H1 (cell line): ENCODE results near the gene MICALL2. TPM values are rescaled to one million over a fixed set of nuclear protein-coding genes. Genes with fewer than 3 reads are reported as not detected.

Experiments used
- CTCF ChIA-PET: fragments of 300-600 bp; sonication (Branson Sonifier 250); formaldehyde crosslinking; loops from one replicate; lab custom pipeline; 2021; ENCODE audit not compliant: partially characterized antibody; lab: Charles Lee
- POLR2A ChIA-PET: fragments of 300-600 bp; sonication (Branson Sonifier 250); formaldehyde crosslinking; loops from one replicate; lab custom pipeline; 2021; ENCODE audit warnings: inconsistent platforms; ENCODE audit not compliant: partially characterized antibody; lab: Charles Lee
- DNase-seq, 2 experiments: peaks; one replicate each; pipeline versions ENCODE4 v3.0.0 to v3.0.0-alpha.2; 2010 to 2022; ENCODE audit warnings: low spot score in 2 of 2, low read depth in 1 of 2, mixed read lengths in 1 of 2
- FAIRE-seq: peaks from 2 replicates; lab custom pipeline; 2011; peaks lifted over from hg19 to GRCh38; lab: Jason Lieb, UNC
- H2AFZ ChIP-seq: 2 replicates; pipeline ENCODE4 v1.8.1; 2012; ENCODE audit warnings: low read length, inconsistent platforms
- H2AK5ac ChIP-seq: 2 replicates; pipeline ENCODE4 v1.6.1; 2013; ENCODE audit warnings: low read depth, low read length
- H2BK120ac ChIP-seq: replicated peaks from 2 replicates; pipeline ENCODE3; 2013; ENCODE audit warnings: low read depth, low read length, inconsistent platforms
- H2BK12ac ChIP-seq: 2 replicates; pipeline ENCODE4 v1.6.1; 2013; ENCODE audit warnings: low read depth, low read length
- H2BK15ac ChIP-seq: 2 replicates; pipeline ENCODE4 v1.6.1; 2013; ENCODE audit warnings: low read length
- H2BK20ac ChIP-seq: 2 replicates; pipeline ENCODE4 v1.6.1; 2013; ENCODE audit warnings: low read length
- H2BK5ac ChIP-seq: 2 replicates; pipeline ENCODE4 v1.6.1; 2013; ENCODE audit warnings: low read depth, low read length
- H3K14ac ChIP-seq: 2 replicates; pipeline ENCODE4 v1.6.1; 2013; ENCODE audit warnings: inconsistent platforms; ENCODE audit not compliant: insufficient read length
- H3K18ac ChIP-seq: 2 replicates; pipeline ENCODE4 v1.6.1; 2013; ENCODE audit warnings: low read length; ENCODE audit errors: extremely low read depth
- H3K23ac ChIP-seq: 2 replicates; pipeline ENCODE4 v1.6.1; 2013; ENCODE audit warnings: inconsistent platforms; ENCODE audit not compliant: insufficient read length
- H3K23me2 ChIP-seq: 2 replicates; pipeline ENCODE4 v1.6.1; 2013; ENCODE audit warnings: low read depth, low read length
- H3K27ac ChIP-seq: 2 replicates; pipeline ENCODE4 v1.6.1; 2011; ENCODE audit warnings: low read depth, low read length, inconsistent platforms
- H3K27me3 ChIP-seq, 4 experiments: replicated peaks in 1 of 4; 1 replicate in 1 of 4; 2 replicates in 3 of 4; pipeline versions ENCODE4 v1.6.1 to v1.8.1; 2011 to 2013; ENCODE audit warnings: low read length in 3 of 4, mild to moderate bottlenecking in 3 of 4, inconsistent platforms in 2 of 4, mixed read lengths in 2 of 4, moderate library complexity in 1 of 4; ENCODE audit not compliant: control insufficient read depth in 3 of 4, insufficient read depth in 3 of 4; ENCODE audit errors: extremely low read depth in 1 of 4
- H3K36me3 ChIP-seq, 4 experiments: 2 replicates each; pipeline versions ENCODE4 v1.6.1 to v1.8.1; 2011 to 2013; ENCODE audit warnings: mild to moderate bottlenecking in 4 of 4, low read length in 3 of 4, moderate library complexity in 2 of 4, control low read depth in 1 of 4, inconsistent platforms in 1 of 4; ENCODE audit not compliant: insufficient read depth in 4 of 4, control insufficient read depth in 2 of 4
- H3K4ac ChIP-seq: replicated peaks from 2 replicates; pipeline ENCODE3; 2013; ENCODE audit warnings: low read length, low read depth, mixed read lengths, inconsistent platforms; ENCODE audit not compliant: insufficient read length
- H3K4me1 ChIP-seq, 4 experiments: replicated peaks in 1 of 4; 1 replicate in 1 of 4; 2 replicates in 3 of 4; pipeline versions ENCODE4 v1.6.1 to v1.8.1; 2011 to 2013; ENCODE audit warnings: low read length in 3 of 4, inconsistent platforms in 2 of 4, mixed read lengths in 1 of 4; ENCODE audit not compliant: insufficient read depth in 4 of 4, control insufficient read depth in 3 of 4
- H3K4me2 ChIP-seq, 2 experiments: 2 replicates each; pipeline versions ENCODE4 v1.6.1 to v1.8.1; 2011 to 2013; ENCODE audit warnings: low read depth in 2 of 2, low read length in 2 of 2, control low read depth in 1 of 2, inconsistent platforms in 1 of 2, mild to moderate bottlenecking in 1 of 2; ENCODE audit not compliant: insufficient read depth in 1 of 2
- H3K4me3 ChIP-seq, 4 experiments: fragments of 200-600, 300-600 bp in 1 of 4; sonication (generic), shearing (Covaris generic), sonication (Bioruptor Twin) in 1 of 4; 2 replicates each; pipeline versions ENCODE4 v1.5.1 to v1.8.1; 2011 to 2016; ENCODE audit warnings: low read length in 4 of 4, low read depth in 3 of 4, control low read depth in 2 of 4, inconsistent platforms in 2 of 4, mild to moderate bottlenecking in 2 of 4, mixed read lengths in 1 of 4, moderate library complexity in 1 of 4; ENCODE audit not compliant: insufficient read depth in 2 of 4; ENCODE audit errors: extremely low read depth in 1 of 4
- H3K56ac ChIP-seq: replicated peaks from 2 replicates; pipeline ENCODE3; 2013; ENCODE audit warnings: low read depth, mild to moderate bottlenecking, mixed read lengths, low read length, inconsistent platforms; ENCODE audit not compliant: insufficient read length
- H3K79me1 ChIP-seq: 2 replicates; pipeline ENCODE4 v1.6.1; 2013; ENCODE audit warnings: low read depth, low read length, control low read depth
- H3K79me2 ChIP-seq, 2 experiments: 2 replicates each; pipeline versions ENCODE4 v1.6.1 to v1.8.1; 2012 to 2013; ENCODE audit warnings: low read length in 2 of 2, mild to moderate bottlenecking in 2 of 2, inconsistent platforms in 1 of 2; ENCODE audit not compliant: insufficient read depth in 2 of 2, control insufficient read depth in 1 of 2
- H3K9ac ChIP-seq, 4 experiments: replicated peaks in 1 of 4; 1 replicate in 1 of 4; 2 replicates in 3 of 4; pipeline versions ENCODE4 v1.6.1 to v1.8.1; 2011 to 2013; ENCODE audit warnings: low read depth in 3 of 4, low read length in 3 of 4, control low read depth in 2 of 4, mild to moderate bottlenecking in 2 of 4, moderate library complexity in 2 of 4, inconsistent platforms in 1 of 4; ENCODE audit errors: extremely low read depth in 1 of 4
- H3K9me3 ChIP-seq, 2 experiments: 2 replicates each; pipeline versions ENCODE4 v1.6.1 to v1.8.1; 2012 to 2013; ENCODE audit warnings: mild to moderate bottlenecking in 2 of 2, moderate library complexity in 2 of 2, control low read depth in 1 of 2, inconsistent platforms in 1 of 2, low read depth in 1 of 2, low read length in 1 of 2, mixed read lengths in 1 of 2; ENCODE audit not compliant: insufficient read depth in 2 of 2
- H4K20me1 ChIP-seq, 2 experiments: replicated peaks in 1 of 2; 2 replicates each; pipeline versions ENCODE3 to v1.8.1; 2011 to 2013; ENCODE audit warnings: inconsistent platforms in 2 of 2, low read length in 2 of 2, mild to moderate bottlenecking in 1 of 2; ENCODE audit not compliant: insufficient read depth in 2 of 2, control insufficient read depth in 1 of 2
- H4K5ac ChIP-seq: 2 replicates; pipeline ENCODE4 v1.6.1; 2013; ENCODE audit warnings: low read length, low read depth, mixed read lengths, inconsistent platforms; ENCODE audit not compliant: insufficient read length
- H4K8ac ChIP-seq: 2 replicates; pipeline ENCODE4 v1.8.0; 2013; ENCODE audit warnings: mild to moderate bottlenecking, moderate library complexity, low read length, inconsistent platforms; ENCODE audit not compliant: insufficient read depth; ENCODE audit errors: extremely low read depth
- H4K91ac ChIP-seq: replicated peaks from 2 replicates; pipeline ENCODE3; 2013; ENCODE audit warnings: low read length, mixed read lengths, inconsistent platforms; ENCODE audit not compliant: insufficient read length
- BCL11A ChIP-seq, 2 experiments: IDR thresholded peaks; one replicate each; pipeline ENCODE4 v1.6.1; 2011; ENCODE audit warnings: low read depth in 2 of 2, low read length in 2 of 2, mild to moderate bottlenecking in 2 of 2
- CBX5 ChIP-seq: fragments of 300-800, 300-1000 bp; sonication (generic); IDR thresholded peaks from 2 replicates; pipeline ENCODE4 v1.7.1; 2016; ENCODE audit warnings: antibody characterized with exemption, low read length, low read depth
- FOSL1 ChIP-seq: IDR thresholded peaks from 2 replicates; pipeline ENCODE4 v1.6.1; 2011; ENCODE audit warnings: mild to moderate bottlenecking, low read depth, low read length, moderate library complexity; ENCODE audit not compliant: insufficient read depth
- GTF2F1 ChIP-seq: IDR thresholded peaks from 2 replicates; pipeline ENCODE4 v1.6.1; 2012; ENCODE audit warnings: low read depth, low read length, improper control_type of control experiment, borderline replicate concordance
- RXRA ChIP-seq: IDR thresholded peaks from 2 replicates; pipeline ENCODE4 v1.6.1; 2011; ENCODE audit warnings: low read depth, mild to moderate bottlenecking, low read length, moderate library complexity; ENCODE audit not compliant: insufficient read depth
- TCF12 ChIP-seq: IDR thresholded peaks from 2 replicates; pipeline ENCODE4 v1.6.1; 2011; ENCODE audit warnings: low read depth, mild to moderate bottlenecking, low read length
- ZNF274 ChIP-seq: IDR thresholded peaks from 2 replicates; pipeline ENCODE4 v1.7.0; 2012; ENCODE audit warnings: low read length, borderline replicate concordance; ENCODE audit errors: extremely low read depth
- WGBS, 2 experiments: shearing (Covaris generic) in 1 of 2; methylation state at CpG; one replicate each; pipeline versions ENCODE4 v1.1.6 to v1.1.7; 2013 to 2015; ENCODE audit warnings: low lambda C conversion rate in 2 of 2, mixed read lengths in 2 of 2, inconsistent platforms in 1 of 2, low coverage in 1 of 2, missing lambda C conversion rate in 1 of 2; ENCODE audit not compliant: insufficient replicate concordance in 2 of 2, insufficient coverage in 1 of 2, insufficient read length in 1 of 2; ENCODE audit errors: extremely low coverage in 1 of 2, missing lambda C conversion rate in 1 of 2; 5-methylcytosine and 5-hydroxymethylcytosine counted together
- polyA plus RNA-seq, 7 experiments: library from polyadenylated mRNA; depleted of rRNA in 3 of 7; stranded (reverse) in 5 of 7; unstranded in 2 of 7; fragments of >200 nt in 5 of 7; fragments of 200-250 nt in 2 of 7; gene quantifications; 1 replicate in 5 of 7; 2 replicates in 1 of 7; 4 replicates in 1 of 7; pipeline versions ENCODE4 v1.2.1 to v1.2.3, GENCODE V29; 2011 to 2013; ENCODE audit warnings: missing spikeins in 2 of 7, mixed read lengths in 2 of 7
- total RNA-seq: library from RNA; stranded (reverse); fragmentation: NEBNext Ultra II Directional; extraction: Animal tissue kit (Norgen Biotek cat#: 25700); gene quantifications from 2 replicates; pipeline ENCODE4 v1.2.1, GENCODE V29; 2021

MICALL2 gene
- total and polyA plus RNA-seq, 2 of the 8 experiments (the other 6 are each of a cell fraction or from before 2014, with no cell fraction given), result 5.3 to 8.5 TPM

- H2BK5ac ChIP-seq, result no peak overlapping the region
- H3K9me3 ChIP-seq, result peaks cover 0 to 3% of the 10 kb centered on the region in 2 experiments; a peak in 1 of 4 replicates
- H3K14ac ChIP-seq, result no peak overlapping the region
- peaks cover 0 to 25% (median 14%) of the 10 kb centered on the region in 4 experiments; a peak in 5 of 7 replicates for H3K27me3 ChIP-seq
- POLR2A ChIA-PET, result no interaction called here
- no peaks in the 10 kb centered on the region for H3K79me1 ChIP-seq
- no peak overlapping the region for H3K23ac ChIP-seq
- H2BK15ac ChIP-seq, result no peak overlapping the region
- H3K4me3 ChIP-seq, result no peak overlapping the region
- H3K4me1 ChIP-seq, result peaks cover 0 to 6% (median 2%) of the 10 kb centered on the region in 4 experiments; a peak in 4 of 7 replicates
- peaks cover 2% of the 10 kb centered on the region; the same call in 1 of the 2 replicates for H3K23me2 ChIP-seq
- H3K27ac ChIP-seq, result no peak overlapping the region
- H2AFZ ChIP-seq, result no peak overlapping the region
- peak overlapping the region; percentile 53 for H4K91ac ChIP-seq
- H3K4ac ChIP-seq, result no peak overlapping the region
- TF ChIP-seq BCL11A (IDR thresholded peaks at IDR 0.05; ENCODE audit: low read depth in 2 of 2, low read length in 2 of 2) (no peak), ZNF274 (no peak), CBX5 (no peak), TCF12 (no peak), RXRA (no peak), FOSL1 (no peak), GTF2F1 (no peak)
- TF ChIP-seq, all 59 proteins: peak for 0
- no peak overlapping the region for H3K9ac ChIP-seq
- no peaks in the 10 kb centered on the region for H3K36me3 ChIP-seq
- no peaks in the 10 kb centered on the region for H4K20me1 ChIP-seq
- H2AK5ac ChIP-seq, result no peak overlapping the region
- H3K56ac ChIP-seq, result no peak overlapping the region
- no peak overlapping the region for H4K5ac ChIP-seq
- no peak overlapping the region; the same call in 1 of the 2 replicates for H4K8ac ChIP-seq
- H3K18ac ChIP-seq, result no peak overlapping the region
- FAIRE-seq (no peak), DNase-seq (no peak)
- H2BK20ac ChIP-seq, result no peak overlapping the region
- CTCF ChIA-PET, result interaction anchor here (0.9 to 3.5 kb wide), 8 partner anchors 17 to 228 kb away, joined by 3 to 18 read pairs (median 5); no protein-coding TSS in a partner anchor
- peak overlapping the region; percentile 17; the same call in 1 of the 2 replicates for H2BK12ac ChIP-seq
- WGBS, 2 experiments, result 91% methylated on average over 16 of the region's 21 CpGs; no CpG with 5 or more reads in 1 of the 2 experiments
- H3K4me2 ChIP-seq, result no peak overlapping the region; a peak in 1 of 4 replicates
- no peak overlapping the region for H2BK120ac ChIP-seq
- no peaks in the 10 kb centered on the region for H3K79me2 ChIP-seq
Measured at GRCh38 chr7:1404898-1405548, 54.2 kb downstream of the MICALL2 start.
